RWPE1 (cell line): ENCODE data around the gene NTN1.

Experiments used
- CTCF ChIA-PET: fragments of 350-600 bp; sonication (Branson Sonifier 250); formaldehyde crosslinking; extraction: SDS; loops from one replicate; lab custom pipeline; 2021; lab: Yijun Ruan, JAX
- POLR2A ChIA-PET: fragments of 400-600 bp; formaldehyde crosslinking; extraction: SDS; loops from one replicate; lab custom pipeline; 2020; ENCODE audit warnings: antibody characterized with exemption; ENCODE audit not compliant: low non-redundant PET; lab: Yijun Ruan, JAX
- DNase-seq: peaks from one replicate; pipeline ENCODE4 v3.0.0; 2012; ENCODE audit warnings: low spot score
- H3K27ac ChIP-seq: fragments of 450-650 bp; 2 replicates; pipeline ENCODE4 v1.5.1; 2017
- CTCF ChIP-seq: fragments of 450-650 bp; conservative IDR thresholded peaks from 2 replicates; pipeline ENCODE4 v1.5.1; 2017; ENCODE audit warnings: low read depth, mild to moderate bottlenecking

Gene NTN1

DNA sequence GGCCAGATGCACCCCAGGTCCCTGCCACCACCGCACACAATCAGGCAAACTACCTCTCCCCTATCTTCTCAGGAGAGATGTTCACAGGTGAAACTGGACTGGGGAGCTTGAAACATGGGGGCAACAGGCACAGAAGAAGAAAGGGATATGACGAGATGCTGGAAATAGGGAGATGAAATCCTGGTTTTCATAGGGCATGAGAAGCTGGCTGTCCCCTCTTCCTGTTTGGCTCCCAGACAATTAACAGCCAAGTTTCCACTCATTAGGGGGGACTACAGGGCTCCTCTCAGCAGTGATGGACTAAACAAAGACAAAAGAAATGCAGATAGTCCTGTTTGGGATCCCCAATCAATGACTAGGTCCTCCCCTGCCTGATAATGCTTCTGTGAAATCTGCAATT lies 266.0 kb downstream of the NTN1 start:
- DNase-seq = no peak
- TF ChIP-seq CTCF = no peak
- ChIA-PET CTCF (no interaction called here), POLR2A (interaction anchor here (0.6 kb wide), 1 partner anchor 957 kb away, joined by 5 read pairs; no protein-coding TSS in a partner anchor)
- H3K27ac ChIP-seq = no peak overlapping the region

DNA sequence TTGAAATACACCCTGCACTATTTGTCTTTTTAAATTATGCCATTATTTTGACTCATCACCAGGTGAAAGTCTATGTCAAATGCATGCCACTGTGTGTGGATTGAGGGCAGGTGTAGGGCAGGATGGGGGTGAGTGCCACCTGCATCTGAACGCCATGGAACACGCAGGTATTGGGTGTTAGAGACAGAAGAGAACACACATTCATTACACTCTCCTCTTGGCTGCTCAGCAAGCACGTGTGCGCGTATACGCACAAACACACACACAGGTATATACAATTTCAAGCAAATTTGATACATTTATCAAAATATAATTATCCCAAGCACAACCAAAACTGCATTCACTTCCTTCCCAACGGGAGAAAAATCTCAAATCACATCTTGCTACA lies 268.9 kb downstream of the NTN1 start:
- no peak for DNase-seq
- no peak overlapping the region for H3K27ac ChIP-seq
- CTCF ChIA-PET = interaction anchor here (0.6 kb wide), 1 partner anchor 82 kb away, joined by 3 read pairs; no protein-coding TSS in a partner anchor
- no peak for TF ChIP-seq CTCF
- POLR2A ChIA-PET = no interaction called here

GRCh38 chr17:9291912-9292560 lies 270.7 kb downstream of the NTN1 start:
- peak; percentile 34 for DNase-seq
- H3K27ac ChIP-seq = no peak overlapping the region
- TF ChIP-seq CTCF = peak; percentile 43
- ChIA-PET CTCF (interaction anchor here (0.5 to 1.3 kb wide), 5 partner anchors 10 to 229 kb away, joined by 3 to 7 read pairs (median 3); no protein-coding TSS in a partner anchor), POLR2A (no interaction called here)

GRCh38 chr17:9292561-9292941 lies 271.2 kb downstream of the NTN1 start:
- TF ChIP-seq CTCF = no peak
- ChIA-PET POLR2A (no interaction called here), CTCF (interaction anchor here (0.5 to 1.3 kb wide), 4 partner anchors 11 to 229 kb away, joined by 3 to 7 read pairs (median 4); no protein-coding TSS in a partner anchor)
- H3K27ac ChIP-seq = no peak overlapping the region
- no peak for DNase-seq
